HCT116 (cell line): Measurements from ENCODE around the gene APBA2.

Experiments
- CEBPB ChIP-seq: IDR thresholded peaks from 2 replicates; pipeline ENCODE4 v1.6.1; 2012; ENCODE audit warnings: low read depth
- CTCF ChIP-seq, 3 experiments: fragments of 200-600 bp in 1 of 3; sonication (generic) in 1 of 3; IDR thresholded peaks in 2 of 3; conservative IDR thresholded peaks in 1 of 3; 2 replicates each; pipeline ENCODE4 v1.5.1; 2012 to 2017; ENCODE audit warnings: low read depth in 2 of 3, low read length in 2 of 3, antibody characterized with exemption in 1 of 3, borderline replicate concordance in 1 of 3, control low read depth in 1 of 3, mild to moderate bottlenecking in 1 of 3, mixed read lengths in 1 of 3, mixed run types in 1 of 3, moderate library complexity in 1 of 3; ENCODE audit not compliant: insufficient read depth in 1 of 3
- EGR1 ChIP-seq: IDR thresholded peaks from 2 replicates; pipeline ENCODE4 v1.6.1; 2012; ENCODE audit warnings: low read depth
- EZH2 ChIP-seq: fragments of 200-600 bp; sonication (generic); IDR thresholded peaks from 2 replicates; pipeline ENCODE4 v1.6.1; 2017; ENCODE audit warnings: antibody characterized with exemption, mixed run types
- MAX ChIP-seq: IDR thresholded peaks from 2 replicates; pipeline ENCODE4 v1.6.1; 2012
- POLR2A ChIP-seq: IDR thresholded peaks from 2 replicates; pipeline ENCODE4 v1.7.0; 2011; ENCODE audit warnings: borderline replicate concordance; ENCODE audit not compliant: insufficient read depth, insufficient read length; ENCODE audit errors: extremely low read depth
- POLR2AphosphoS5 ChIP-seq: IDR thresholded peaks from 2 replicates; pipeline ENCODE4 v1.6.1; 2011; ENCODE audit warnings: mild to moderate bottlenecking, low read depth, low read length, moderate library complexity
- SIN3A ChIP-seq: IDR thresholded peaks from 2 replicates; pipeline ENCODE4 v1.6.1; 2012; ENCODE audit warnings: low read depth
- YY1 ChIP-seq: IDR thresholded peaks from 2 replicates; pipeline ENCODE4 v1.6.1; 2011; ENCODE audit warnings: low read length, low read depth, moderate library complexity, mild to moderate bottlenecking; ENCODE audit not compliant: insufficient replicate concordance; ENCODE audit errors: extremely low read depth
- ZFX ChIP-seq: fragments of 450-650 bp; IDR thresholded peaks from 2 replicates; pipeline ENCODE4 v1.6.1; 2017
- ZNF274 ChIP-seq: fragments of 200-500 bp; sonication (Bioruptor generic); IDR thresholded peaks from 2 replicates; pipeline ENCODE4 v1.6.1; 2014; ENCODE audit warnings: mild to moderate bottlenecking, low read depth, low read length, inconsistent platforms

DNA sequence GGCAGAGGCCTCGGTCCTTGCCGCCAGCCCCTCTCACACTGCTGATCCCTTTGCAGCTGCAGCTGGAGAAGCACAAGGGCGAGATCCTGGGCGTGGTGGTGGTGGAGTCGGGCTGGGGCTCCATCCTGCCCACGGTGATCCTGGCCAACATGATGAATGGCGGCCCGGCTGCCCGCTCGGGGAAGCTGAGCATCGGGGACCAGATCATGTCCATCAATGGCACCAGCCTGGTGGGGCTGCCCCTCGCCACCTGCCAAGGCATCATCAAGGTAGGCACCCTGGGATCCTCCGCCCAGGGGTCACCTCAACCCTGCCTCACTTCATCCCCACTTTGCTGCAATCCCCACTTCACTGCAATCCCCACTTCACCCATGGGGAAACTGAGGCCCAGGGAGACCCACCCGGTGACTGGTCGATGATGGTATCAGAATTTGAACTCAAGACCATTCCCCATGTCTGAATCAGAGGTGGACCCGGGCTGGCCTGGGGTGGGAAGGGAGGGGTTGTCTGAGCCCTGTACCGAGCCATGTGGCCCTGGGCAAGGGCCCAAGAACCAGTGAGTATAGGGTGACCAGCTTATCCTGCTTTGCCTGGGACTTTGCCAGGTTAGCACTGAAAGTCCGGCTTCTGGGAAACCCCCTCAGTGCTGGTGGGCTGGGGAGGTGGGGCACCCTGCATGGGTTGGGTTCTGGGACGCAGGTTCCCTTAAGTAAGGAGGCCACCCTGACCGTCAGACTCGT, 220.9 kb downstream of the APBA2 start:
- TF ChIP-seq EGR1 = no peak
- TF ChIP-seq POLR2AphosphoS5 = no peak
- no peak for TF ChIP-seq EZH2
- TF ChIP-seq CTCF (IDR thresholded peaks at IDR 0.05 in 2 of 3, conservative IDR thresholded peaks at IDR 0.05 in 1 of 3; ENCODE audit: borderline replicate concordance in 1 of 3, insufficient read depth in 1 of 3, low read depth in 2 of 3, low read length in 2 of 3) = no peak
- TF ChIP-seq SIN3A = no peak
- TF ChIP-seq ZNF274 = no peak
- no peak for TF ChIP-seq MAX
- no peak for TF ChIP-seq POLR2A
- no peak for TF ChIP-seq YY1
- TF ChIP-seq ZFX = no peak
- no peak for TF ChIP-seq CEBPB
